ENCODE results near the gene DCN.

The DCN gene

DNA sequence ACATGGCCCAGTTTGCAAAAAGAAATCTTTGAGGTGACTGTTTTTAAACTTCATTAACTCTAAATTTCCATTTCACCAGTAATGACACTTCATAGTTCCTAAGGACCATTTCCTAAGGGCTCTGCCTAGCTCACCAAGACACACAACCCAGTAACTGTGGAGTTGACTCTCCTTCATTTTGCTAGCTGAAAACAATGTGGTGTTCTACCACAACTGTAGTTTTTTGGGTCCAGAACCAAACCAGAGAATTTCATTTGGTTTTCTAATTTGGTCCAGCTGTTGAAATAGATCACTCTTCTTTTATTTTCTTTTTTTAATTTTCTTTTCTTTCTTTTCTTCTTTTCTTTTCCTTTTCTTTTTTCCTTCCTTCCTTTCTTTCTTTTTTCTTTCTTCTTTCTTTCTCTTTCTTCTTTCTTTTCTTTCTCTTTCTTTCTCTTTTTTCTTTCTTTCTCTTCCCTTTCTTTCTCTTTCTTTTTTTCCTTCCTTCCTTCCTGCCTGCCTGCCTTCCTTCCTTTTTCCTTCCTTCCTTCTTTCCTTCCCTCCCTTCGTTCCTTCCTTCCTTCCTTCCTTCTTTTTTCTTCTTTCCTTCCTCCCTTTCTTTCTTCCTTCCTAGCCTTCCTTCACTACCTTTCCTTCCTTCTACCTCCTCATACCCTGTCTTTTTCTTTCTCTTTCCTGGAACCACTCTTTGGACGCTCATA is 52.8 kb downstream of the DCN start:
- DNase-seq = no peak

DNA sequence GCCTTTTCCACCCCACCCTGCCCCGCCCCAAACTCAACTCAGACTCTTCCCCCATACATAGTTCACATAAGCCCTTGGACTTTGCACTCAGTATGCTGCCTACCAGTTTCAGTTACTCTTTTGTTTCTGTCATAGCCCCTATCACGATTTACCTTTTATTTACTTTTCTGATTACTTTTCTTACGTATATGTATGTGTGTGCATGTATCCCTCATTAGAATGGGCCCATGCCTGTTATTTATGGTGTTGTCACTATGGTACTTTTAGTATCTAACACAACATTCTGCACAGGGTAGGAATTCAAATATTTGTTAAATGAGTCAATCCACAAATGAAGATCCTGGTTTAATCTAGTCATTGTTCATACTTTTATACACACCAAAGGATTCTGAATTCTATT is 54.9 kb downstream of the DCN start:
- no peak for DNase-seq

DNA sequence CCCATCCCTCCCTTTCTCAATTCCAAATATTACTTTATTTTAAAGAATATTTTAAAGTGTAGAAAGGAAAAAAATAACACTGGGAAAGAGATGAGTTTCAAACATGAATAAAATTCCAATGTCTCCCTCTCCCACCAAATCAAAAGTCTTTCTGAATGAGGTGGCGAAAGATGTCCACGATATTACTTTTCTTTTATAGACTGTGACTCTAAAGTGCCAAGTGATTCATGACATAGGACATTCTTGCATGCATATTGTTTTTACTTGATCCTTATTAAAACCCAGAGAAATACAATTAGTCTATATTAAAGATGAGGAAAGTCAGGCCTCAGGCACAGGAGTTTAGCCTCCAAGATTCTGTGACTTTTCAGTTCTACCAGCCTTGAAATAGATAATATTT is 55.3 kb downstream of the DCN start:
- DNase-seq = no peak

DNA sequence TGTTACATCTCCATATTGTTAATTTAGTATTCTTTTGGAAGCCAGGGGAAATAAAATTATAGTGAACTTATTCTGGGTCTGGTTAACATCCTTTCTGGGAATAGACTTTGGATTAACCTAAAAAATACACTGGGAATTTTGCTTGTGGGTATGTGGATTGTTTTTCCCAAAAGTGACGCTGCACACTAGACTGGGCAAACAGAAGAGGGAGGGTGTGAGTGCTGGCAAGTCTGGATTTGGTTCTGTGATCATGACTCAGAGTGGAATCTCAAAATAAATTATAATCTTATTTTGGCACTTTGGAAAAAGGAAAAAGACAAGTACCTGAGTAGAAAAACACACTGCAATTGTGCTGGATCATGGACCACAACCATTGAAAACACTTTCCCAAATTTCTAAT is 56.1 kb downstream of the DCN start:
- DNase-seq = no peak

DNA sequence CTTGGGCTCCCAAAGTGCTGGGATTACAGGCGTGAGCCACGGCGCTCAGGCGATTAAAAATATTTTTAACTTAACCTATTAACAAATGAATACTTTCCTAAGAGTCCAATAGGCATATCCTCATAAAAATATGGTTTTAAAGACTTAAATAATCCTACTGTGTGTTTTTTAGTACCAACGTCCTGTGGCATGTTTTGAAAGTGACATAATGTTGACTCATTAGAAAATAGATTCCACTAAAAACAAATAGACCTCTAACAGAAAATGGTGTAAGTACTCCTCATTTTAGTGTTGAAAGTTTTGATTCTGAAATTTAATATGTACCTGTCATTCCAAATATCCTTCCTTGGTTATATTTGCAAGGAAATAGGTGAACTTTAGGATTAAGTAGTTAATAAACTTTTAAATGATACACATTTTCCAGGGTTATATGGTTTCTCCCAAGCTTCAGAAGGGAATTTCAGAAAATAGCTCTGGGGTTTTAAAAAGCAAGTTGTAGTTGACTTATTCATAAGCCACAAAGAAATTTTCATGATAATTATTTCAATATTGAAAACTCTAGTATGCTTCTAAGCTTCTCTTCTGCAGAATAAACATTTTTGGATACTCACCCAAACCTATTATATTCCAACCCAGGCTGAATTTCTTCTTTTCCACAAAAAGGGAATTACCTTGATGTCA is 59.2 kb downstream of the DCN start:
- no peak for DNase-seq

DNA sequence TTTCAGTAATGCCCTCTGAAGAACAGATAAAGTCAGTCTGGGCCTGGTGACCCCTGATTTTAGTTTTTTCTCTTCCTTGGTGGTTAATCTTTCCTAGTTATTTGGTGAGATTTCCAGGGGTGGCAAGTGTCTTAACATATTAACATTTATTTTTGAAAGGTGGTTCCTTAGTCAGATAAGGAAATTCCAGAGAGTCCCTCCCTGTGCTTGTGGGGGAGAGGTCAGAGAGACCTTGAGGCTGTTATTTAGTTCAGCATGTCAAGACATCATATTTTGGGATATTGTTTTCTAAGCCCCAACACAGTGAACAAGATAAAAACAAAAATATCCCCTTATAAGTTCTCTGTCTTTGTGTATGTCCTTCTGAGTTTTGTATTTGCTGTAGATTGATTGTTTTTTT is 61.8 kb downstream of the DCN start:
- no peak for DNase-seq

DNA sequence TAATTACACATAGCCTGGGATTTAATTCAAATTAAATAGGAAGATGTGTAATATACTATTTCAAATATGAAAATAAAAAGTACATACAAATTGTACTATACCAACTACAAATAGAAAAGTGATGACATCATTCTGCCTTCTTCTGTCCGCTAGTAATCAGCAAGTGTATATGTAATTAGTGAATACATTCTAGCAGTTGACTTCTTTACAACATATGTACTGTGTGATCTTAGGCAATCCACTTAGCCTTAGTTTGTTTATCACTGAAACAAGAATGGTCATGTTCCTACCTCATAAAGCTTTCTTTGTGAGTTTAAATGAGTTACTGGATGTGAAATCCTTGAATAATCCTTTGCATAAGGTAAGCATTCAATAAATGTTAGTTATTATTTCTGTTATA is 63.5 kb downstream of the DCN start:
- DNase-seq = no peak

DNA sequence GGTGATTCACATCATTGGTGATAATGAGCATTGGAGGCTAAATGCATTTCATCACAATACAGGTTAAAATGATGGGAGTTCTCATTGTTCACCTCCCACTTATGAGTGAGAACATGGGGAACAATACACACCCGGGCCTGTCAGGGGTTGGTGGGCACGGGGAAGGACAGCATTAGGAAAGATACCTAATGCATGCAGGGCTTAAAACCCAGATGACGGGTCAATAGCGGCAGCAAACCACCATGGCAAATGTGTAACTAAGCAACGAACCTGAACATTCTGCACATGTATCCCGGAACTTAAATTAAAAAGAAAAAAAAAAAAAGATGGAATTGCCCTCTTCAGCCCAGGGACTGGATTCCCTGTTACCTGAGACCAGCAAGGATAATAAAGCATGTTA is 69.0 kb downstream of the DCN start:
- DNase-seq = no peak

DNA sequence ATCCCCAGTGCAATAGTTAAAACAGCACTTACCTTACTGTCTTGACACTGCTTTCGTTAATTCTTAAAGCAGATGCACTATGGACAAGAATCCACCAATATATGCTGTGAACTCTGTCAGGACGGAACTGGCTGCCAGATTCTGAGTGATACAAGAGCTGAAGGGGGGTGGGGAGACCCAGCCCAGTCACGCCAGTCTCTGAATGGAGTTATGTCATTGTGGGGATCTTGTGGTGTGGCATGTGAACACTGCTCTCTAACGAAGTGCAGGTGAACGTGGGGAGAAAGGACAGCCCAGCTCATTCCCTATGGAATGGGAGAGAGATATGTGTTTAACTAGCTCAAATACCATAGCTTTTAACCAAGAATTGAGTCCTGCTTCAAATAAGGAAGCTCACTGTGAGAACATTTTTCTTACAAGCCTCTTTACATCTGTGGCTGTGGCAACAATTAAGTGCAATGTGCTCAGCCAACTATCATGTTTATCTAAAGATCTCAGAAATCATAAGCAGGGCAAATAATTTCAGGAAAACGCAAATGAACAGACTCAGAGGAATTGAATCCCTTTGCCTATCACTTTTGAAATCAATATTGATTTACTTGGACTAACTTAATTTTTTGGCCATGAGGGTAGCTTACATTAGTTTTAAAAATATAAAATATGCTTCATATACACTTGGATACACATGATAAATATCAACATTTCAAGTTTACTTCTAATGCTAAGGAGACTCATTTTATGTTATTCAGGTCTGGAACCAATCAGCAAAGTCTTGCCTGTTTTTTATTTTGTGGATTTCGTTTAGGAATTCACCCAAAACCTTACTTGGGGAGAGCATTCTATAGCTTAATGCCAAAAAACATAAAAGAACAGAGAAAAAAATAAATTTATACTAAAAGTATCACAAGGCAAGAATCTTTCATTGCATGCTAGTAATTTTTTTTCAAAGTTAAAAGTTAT is 71.0 kb downstream of the DCN start, which contains the start of gene LUM:
LUM (minus strand) TSS at position 129 of the 960 bp plus-strand sequence. CDS start 2,515 bp downstream, outside the sequence.
- no peak for DNase-seq

DNA sequence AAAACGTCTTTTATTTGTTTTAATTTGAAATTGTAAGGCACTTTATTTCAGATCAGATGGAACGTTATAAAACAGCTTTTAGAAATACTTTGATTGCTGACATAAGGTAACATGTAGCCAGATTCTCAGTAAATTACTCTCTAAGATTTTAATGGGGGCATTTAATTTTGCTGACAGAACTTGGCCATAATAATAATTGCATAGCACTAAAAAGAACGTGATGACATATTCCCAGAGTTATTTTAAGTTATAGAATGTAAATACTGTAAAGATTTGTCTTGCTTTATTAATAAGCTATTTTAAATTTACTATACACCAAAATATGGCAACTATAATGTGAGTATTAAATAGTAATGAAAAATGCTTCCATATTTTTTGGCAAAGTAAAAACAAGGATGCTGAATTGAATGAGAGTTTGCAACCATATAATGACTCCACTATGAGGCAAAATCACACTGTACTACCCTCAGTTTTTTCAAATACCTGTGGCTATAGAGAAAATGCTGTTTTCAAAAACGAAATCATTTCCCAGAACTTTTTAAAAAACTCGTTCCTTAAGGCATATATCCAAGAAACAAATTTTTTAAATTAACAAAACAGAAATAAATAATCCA is 72.2 kb downstream of the DCN start:
- DNase-seq = no peak

DNA sequence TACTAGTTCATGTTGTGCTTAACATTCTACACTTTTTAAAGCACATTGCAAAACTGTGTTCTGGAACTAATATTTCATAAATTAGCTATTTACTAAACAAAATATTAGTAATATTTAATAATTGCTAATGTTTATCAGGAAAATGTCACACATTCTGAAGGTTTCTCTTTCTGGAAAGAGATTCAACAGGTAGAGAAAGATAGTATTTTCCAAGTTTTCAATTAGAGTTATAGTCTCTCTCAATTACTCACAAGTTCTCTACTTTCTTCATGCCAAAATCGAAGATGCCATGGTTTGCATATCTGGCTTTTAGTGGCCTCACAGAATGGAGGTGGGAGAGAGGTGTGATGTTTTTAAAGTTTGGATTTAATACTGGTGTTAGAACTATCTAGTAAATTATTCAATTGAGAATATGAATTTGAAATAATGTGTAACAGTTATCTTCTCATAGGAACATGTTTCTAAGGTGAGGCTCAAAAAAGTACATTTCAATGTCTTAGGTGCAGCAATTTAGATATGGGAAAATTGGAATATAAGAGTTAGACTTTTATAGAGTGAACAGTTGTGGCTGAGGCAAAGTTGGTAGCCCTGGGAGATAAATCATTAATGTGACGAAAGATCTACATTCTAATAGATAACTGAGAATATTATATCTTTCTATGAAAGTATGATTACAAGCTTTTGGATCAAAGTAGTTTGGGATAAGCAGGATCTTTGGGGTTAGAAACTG is 72.9 kb downstream of the DCN start:
- DNase-seq = no peak

DNA sequence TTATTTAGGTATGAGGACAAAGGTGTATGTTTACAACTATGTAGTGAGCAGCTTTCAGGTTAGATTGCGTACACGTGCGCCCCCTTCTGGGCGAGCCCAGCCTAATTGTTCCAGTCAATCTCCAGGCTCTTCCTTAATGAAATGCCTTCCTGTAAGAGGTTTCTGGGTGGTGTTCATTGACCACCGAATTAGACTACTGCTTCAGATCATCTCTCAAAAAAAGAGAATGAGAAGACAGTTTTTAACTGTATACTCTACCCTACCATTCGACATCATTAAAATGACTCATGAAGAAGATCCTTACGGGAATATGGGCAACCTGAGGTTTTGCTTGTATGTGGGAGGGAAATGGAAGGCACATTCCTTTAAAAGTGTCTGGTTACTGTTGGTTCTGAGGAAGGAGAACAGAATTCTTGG is 73.5 kb downstream of the DCN start:
- DNase-seq = peak; percentile 12

DNA sequence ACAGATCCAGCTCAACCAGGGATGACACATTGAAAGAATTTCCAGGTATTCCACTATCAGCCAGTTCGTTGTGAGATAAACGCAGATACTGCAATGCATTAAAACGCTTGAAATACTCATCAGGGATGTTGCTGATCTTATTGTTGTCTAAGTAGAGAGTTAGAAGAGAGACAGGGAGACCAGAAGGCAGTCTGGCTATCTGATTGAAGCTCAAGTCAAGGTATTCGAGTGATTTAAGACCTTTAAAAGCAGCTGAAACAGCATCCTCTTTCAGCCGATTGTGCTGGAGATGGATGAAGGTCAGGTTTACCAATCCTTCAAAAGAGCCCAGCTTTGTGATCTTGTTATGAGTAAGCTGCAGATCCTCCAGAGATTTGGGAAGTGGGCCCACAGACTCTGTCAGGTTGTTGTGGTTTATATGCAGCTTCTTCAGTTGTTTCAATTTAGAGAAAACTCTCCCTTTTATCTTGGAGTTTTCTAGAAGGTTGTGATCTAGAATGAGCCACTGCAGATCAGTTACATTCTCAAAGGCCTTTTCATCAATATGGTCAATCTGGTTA is 74.3 kb downstream of the DCN start:
- no peak for DNase-seq

DNA sequence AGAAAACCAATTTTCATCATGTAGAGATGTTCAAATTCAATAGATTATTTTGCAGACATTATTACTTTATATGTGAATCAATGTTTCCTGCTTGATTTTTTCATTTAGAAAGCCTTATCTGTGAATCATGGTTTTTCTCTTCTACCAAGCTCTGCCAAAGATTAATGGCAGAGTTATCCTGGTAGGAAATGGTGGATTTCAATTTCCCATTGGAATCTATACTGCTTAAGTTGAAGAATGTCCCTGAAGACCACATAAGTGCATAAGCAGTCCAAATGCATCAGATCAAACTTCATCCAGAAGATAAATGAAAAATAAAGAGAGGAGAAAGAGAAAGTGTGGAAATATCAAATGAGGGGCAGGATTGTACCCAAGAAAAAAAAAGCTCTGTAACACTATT is 76.3 kb downstream of the DCN start:
- no peak for DNase-seq

DNA sequence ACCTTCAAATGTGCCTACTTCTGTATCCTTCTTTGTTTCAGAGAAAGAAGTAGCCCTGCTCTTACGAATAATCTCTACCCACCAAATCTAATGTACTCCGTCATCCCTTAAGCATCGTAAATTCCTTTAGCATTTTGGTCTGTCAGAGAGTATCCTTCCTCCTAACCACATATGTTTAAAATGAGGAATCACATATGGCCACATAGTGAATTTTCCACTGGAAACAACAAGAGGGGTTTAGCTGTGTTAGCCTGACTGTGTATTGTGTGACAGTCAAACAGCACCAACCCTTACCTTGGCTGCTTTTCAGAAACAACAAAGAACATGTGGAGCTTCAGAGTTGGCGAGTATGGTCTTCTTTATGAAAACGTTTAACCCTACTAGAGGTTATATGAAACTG is 76.8 kb downstream of the DCN start:
- DNase-seq = no peak

DNA sequence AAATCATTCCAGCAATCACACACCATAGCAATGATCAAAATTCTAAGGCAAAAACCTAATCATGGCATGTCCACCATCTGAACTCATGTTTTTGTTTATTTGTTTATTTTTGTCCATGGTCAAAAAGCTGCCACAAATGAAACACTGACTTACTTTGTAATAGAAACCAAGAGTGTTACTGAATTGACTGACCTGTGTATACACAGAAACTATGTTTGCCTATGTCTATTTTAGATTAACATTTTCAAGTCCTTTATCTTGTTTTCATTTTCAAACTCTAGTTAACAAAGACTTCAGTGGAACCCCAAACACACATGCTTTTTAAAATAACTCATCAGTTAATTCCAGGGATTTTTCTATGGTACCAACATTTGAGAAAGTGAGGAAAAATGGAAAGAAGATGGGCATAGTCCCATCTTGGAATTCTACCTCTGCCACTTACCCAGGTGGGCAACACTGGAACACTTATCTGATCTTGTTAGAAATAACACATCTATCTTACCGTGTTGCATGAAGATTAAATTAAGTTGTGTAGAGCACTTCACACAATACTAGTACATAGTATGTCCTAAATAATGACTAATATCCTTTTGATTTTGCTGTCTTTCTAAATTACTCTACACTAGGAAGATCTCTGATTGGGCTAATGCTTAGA is 77.7 kb downstream of the DCN start:
- no peak for DNase-seq

DNA sequence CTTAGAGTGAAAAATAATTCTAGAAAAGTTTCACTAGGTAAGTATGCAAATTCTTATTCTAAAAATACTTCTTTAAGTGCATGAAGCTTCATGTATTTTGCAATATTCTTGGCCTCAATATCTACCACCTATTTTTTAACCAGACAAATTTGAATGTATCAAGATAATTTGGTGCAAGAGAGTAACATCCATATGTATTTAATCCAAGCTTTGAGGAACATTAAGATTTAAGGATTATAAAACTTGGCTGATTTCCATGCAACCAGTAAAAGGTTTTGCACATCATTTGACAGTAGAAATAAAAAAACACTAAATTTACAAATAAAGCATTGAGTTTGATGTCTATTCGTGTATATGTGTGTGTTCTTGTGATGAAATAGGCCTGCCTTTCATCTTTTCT is 79.0 kb downstream of the DCN start:
- no peak for DNase-seq

DNA sequence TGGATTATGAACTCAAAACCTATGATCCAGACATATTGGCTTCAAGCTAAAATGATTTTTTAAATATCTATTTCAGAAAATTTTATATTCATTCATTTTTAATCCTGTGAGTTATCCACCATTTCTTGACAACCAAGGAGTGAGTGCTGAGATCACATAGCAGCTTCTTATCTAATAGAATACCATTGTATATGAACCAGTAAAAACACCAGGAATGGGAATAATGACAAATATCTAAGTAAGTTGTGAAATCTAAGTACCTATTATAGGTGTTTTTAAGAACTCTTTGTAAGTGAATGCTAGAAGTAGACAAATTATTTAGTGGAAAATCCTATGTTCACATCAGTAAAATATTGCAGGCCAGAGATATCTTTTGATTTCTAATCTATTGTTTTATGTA is 79.5 kb downstream of the DCN start:
- no peak for DNase-seq

DNA sequence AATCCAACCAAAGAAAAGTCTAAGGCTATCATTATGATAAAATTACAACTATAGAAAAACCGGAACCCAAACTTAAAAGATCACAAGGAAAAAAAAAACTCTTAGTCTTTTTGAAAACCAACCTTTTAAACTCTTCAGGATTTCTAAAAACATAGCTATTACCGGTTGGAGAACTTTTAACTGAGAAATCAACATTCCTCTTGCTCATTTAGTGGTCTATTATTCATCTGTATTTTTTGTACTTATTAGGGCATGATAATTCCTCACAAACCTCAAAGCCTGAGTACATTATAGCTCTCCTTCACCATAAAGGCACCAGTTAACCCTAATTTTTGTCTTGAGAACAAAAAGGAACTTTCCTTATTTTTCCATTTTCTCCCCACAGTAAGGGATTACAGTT is 81.7 kb downstream of the DCN start:
- DNase-seq = no peak

DNA sequence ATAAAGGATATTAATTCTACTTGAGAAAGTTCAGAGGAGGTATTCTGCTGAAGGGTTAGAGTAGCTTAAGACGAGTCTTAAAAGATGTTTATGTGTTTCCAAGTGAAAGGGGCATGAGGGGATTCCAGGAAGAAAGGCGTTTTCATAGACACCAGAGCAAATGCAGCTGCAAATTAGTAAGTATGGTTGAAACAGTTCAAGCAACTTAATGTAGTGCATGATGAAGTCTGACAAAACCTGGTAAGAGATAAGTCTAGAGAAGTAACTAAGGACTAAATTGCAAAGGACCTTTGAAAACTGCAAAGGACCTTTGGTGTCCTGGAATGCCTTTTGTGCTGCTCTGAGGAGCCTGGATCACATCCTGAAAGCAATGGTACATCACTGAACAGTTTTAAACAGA is 82.8 kb downstream of the DCN start:
- no peak for DNase-seq

DNA sequence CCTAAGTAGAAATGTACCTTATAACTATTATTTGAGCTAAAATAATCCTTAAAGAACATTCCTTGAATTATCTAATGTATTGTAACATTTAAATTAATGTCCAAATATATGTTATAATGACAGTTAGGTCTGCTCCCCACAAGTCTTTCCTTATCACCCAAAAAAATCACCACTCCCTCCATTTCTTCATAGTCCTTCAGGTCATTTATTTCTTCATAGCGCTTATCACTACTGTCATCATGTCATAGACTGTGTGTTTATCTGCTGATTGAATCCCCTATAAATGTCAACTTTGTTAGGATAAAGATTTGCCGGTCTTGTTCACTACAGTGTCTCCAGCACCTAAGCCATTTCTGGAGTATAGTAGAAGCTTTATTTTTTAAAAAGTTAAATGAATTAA is 83.3 kb downstream of the DCN start:
- no peak for DNase-seq

DNA sequence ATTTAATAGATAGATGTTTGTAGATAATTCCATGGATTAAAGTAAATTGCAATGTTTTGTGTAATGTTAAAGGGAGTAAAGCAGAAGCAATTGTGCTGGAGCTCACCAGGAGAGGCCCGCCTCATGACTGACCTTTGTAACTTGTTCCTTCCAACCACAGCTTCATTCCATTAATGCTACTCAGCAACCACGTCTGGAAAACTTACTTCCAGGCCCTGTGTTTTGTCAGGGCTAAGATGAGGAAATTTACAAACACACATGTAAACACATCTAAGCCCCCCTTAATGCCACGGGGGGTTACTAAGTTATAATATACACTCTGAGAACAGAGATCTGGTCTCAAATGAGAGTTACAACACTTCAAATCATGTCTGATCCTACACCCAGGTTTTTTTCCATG is 83.7 kb downstream of the DCN start:
- DNase-seq = no peak
